Esophagus squamous epithelium (tissue), 4 donors: ENCODE results near the gene PTCH1.

Experiments used
- POLR2A ChIP-seq, 4 donors: fragments of 450-650 bp; IDR thresholded peaks; one replicate each; pipeline ENCODE4 v1.6.1; 2017; ENCODE audit warnings: antibody characterized with exemption in 4 of 4, mild to moderate bottlenecking in 4 of 4, moderate library complexity in 3 of 4
- TF ChIP-seq, protein P1 (sequence below), 6 experiments: fragments of 450-650 bp in 4 of 6; fragments of 200-600 bp in 2 of 6; sonication (generic) in 2 of 6; IDR thresholded peaks; one replicate each; pipeline ENCODE4 v1.5.1; 2016 to 2019; ENCODE audit warnings: antibody characterized with exemption in 6 of 6, mild to moderate bottlenecking in 4 of 6, moderate library complexity in 4 of 6

GRCh38 chr9:95511952-95512708 lies 4.6 kb downstream of the PTCH1 start:
- TF ChIP-seq, protein P1, sequence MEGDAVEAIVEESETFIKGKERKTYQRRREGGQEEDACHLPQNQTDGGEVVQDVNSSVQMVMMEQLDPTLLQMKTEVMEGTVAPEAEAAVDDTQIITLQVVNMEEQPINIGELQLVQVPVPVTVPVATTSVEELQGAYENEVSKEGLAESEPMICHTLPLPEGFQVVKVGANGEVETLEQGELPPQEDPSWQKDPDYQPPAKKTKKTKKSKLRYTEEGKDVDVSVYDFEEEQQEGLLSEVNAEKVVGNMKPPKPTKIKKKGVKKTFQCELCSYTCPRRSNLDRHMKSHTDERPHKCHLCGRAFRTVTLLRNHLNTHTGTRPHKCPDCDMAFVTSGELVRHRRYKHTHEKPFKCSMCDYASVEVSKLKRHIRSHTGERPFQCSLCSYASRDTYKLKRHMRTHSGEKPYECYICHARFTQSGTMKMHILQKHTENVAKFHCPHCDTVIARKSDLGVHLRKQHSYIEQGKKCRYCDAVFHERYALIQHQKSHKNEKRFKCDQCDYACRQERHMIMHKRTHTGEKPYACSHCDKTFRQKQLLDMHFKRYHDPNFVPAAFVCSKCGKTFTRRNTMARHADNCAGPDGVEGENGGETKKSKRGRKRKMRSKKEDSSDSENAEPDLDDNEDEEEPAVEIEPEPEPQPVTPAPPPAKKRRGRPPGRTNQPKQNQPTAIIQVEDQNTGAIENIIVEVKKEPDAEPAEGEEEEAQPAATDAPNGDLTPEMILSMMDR (IDR thresholded peaks at IDR 0.05): no peak
- no peak for TF ChIP-seq POLR2A (IDR thresholded peaks at IDR 0.05)
